ENCODE measurements around the gene LGR4.

The LGR4 gene

DNA sequence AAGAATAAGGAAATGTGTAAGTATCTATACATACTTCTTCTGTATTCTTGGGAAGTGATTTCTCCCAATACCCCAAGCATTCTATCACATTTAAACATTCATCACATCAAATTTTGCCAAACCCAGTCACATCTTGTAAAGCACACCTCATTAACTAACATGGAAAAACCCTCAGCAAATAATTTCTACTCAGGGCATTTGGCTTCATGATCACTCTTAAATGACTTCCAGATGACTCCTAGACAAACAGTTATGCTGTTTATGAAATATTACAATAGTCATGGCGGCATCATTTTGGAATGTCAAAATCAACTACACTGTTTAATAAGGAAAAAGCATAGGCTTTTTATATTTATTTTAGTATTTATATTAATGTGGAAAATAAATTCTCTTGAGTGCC, 62.3 kb downstream of the LGR4 start:
- no peak for DNase-seq
- H3K27ac Mint-ChIP-seq: no peak overlapping the region
- TF ChIP-seq, protein P1, sequence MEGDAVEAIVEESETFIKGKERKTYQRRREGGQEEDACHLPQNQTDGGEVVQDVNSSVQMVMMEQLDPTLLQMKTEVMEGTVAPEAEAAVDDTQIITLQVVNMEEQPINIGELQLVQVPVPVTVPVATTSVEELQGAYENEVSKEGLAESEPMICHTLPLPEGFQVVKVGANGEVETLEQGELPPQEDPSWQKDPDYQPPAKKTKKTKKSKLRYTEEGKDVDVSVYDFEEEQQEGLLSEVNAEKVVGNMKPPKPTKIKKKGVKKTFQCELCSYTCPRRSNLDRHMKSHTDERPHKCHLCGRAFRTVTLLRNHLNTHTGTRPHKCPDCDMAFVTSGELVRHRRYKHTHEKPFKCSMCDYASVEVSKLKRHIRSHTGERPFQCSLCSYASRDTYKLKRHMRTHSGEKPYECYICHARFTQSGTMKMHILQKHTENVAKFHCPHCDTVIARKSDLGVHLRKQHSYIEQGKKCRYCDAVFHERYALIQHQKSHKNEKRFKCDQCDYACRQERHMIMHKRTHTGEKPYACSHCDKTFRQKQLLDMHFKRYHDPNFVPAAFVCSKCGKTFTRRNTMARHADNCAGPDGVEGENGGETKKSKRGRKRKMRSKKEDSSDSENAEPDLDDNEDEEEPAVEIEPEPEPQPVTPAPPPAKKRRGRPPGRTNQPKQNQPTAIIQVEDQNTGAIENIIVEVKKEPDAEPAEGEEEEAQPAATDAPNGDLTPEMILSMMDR (IDR thresholded peaks at IDR 0.05): no peak
- H3K4me1 Mint-ChIP-seq: peaks cover 29% of the 10 kb centered on the region
- H3K36me3 Mint-ChIP-seq (ENCODE audit: low read depth): peaks cover 25% of the 10 kb centered on the region
- H3K27me3 Mint-ChIP-seq (ENCODE audit: low read depth, poor library complexity): no peaks in the 10 kb centered on the region
- no peak overlapping the region for H3K4me3 Mint-ChIP-seq
- H3K9me3 Mint-ChIP-seq: no peaks in the 10 kb centered on the region

DNA sequence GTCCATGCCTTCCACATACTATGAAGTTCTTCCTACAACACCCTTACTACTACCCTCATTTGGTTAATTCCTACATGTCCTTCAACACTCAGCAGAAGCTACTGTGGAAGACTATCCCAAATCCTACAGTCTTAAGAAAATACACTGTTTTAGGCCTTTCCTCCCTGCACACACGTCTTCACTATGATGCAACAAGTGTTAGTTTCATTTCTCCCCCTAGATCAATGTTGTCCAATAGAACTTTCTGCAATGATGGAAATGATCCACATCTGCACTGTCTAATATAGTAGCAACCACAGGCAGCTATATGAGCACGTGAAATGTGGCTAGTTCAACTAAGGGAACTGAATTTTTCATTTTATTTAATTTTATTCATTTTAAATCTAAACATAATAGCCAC, 62.8 kb downstream of the LGR4 start:
- H3K27me3 Mint-ChIP-seq (ENCODE audit: low read depth, poor library complexity): no peaks in the 10 kb centered on the region
- H3K9me3 Mint-ChIP-seq: no peaks in the 10 kb centered on the region
- no peak for DNase-seq
- H3K4me1 Mint-ChIP-seq: peaks cover 24% of the 10 kb centered on the region
- no peak overlapping the region for H3K4me3 Mint-ChIP-seq
- TF ChIP-seq, protein P1 (IDR thresholded peaks at IDR 0.05): no peak
- peak overlapping the region; percentile 0 for H3K27ac Mint-ChIP-seq
- peaks cover 25% of the 10 kb centered on the region for H3K36me3 Mint-ChIP-seq (ENCODE audit: low read depth)

DNA sequence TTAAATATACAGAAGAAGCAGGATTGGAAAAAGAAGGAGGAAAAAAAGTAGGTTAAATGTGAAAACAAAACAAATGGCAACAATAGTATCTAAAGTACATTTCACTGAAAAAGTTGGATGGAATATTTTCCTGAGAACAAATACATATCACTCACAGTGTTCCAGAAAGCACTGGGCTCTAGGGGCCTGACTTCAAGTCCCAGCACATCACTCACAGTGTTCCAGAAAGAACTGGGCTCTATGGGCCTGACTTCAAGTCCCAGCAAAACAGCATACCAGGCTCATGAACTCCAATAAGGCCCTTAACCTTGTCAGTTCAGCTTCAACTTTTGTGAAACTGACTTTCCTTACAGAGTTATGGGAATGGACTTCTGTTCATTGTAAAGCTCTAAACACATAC, 63.5 kb downstream of the LGR4 start:
- Mint-ChIP-seq H3K27ac (no peak overlapping the region), H3K27me3 (ENCODE audit: low read depth, poor library complexity) (no peaks in the 10 kb centered on the region), H3K4me1 (peaks cover 17% of the 10 kb centered on the region), H3K4me3 (no peak overlapping the region), H3K36me3 (ENCODE audit: low read depth) (peaks cover 32% of the 10 kb centered on the region), H3K9me3 (no peaks in the 10 kb centered on the region)
- TF ChIP-seq, protein P1 (IDR thresholded peaks at IDR 0.05): no peak
- DNase-seq: no peak

GRCh38 chr11:27408246-27408800, 64.3 kb downstream of the LGR4 start:
- TF ChIP-seq, protein P1 (IDR thresholded peaks at IDR 0.05): no peak
- no peak for DNase-seq
- Mint-ChIP-seq H3K4me3 (no peak overlapping the region), H3K27ac (no peak overlapping the region), H3K9me3 (no peaks in the 10 kb centered on the region), H3K4me1 (peaks cover 10% of the 10 kb centered on the region), H3K36me3 (ENCODE audit: low read depth) (peaks cover 33% of the 10 kb centered on the region), H3K27me3 (ENCODE audit: low read depth, poor library complexity) (no peaks in the 10 kb centered on the region)

DNA sequence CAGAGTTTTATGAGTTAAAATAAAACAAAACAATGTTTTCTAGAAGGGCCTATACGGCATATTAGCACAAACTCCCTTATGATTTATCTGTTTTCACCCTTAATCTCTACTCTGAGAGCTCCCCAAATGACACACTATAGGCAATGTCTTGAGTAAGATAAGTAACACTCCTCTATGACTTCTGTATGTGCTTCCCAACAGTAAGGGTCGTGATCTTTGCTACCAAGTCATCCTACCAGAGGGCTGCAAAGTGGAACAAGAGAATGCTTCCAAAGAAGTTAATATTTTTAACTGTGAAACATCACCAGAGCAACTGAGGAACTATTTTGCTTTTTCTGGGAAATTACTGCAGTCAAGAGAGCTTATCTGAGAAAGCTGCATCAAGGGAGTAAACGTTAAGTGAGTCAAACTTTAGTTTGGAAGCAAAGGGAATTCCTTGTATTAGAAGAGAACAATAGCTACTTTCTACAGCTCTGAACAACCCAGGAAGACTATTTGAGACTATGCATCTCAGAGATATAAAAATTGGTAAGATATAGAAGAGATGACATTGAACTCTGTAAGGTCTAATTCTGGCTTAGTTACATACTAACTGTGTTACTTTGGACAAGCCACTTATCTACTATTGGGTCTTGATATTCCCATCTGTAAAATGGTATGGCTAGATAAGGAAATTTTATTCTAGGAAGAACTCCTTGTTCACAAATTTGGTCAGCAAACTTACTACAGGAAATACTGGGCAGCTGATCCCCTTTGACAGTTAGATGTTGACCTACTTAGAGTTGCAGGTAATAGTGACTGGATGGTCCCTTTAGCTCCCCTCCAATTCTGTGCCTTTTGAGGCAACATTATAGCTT, 65.9 kb downstream of the LGR4 start:
- Mint-ChIP-seq H3K4me3 (no peak overlapping the region), H3K4me1 (peaks cover 5% of the 10 kb centered on the region), H3K9me3 (no peaks in the 10 kb centered on the region), H3K27me3 (ENCODE audit: low read depth, poor library complexity) (no peaks in the 10 kb centered on the region), H3K27ac (no peak overlapping the region), H3K36me3 (ENCODE audit: low read depth) (peaks cover 43% of the 10 kb centered on the region)
- TF ChIP-seq, protein P1 (IDR thresholded peaks at IDR 0.05): no peak
- no peak for DNase-seq

All from nephron progenitor cell (in vitro differentiated cells).